Fibroblast of lung (primary cell): ENCODE measurements around the gene ZFP64. TPM values are rescaled to one million over a fixed set of nuclear protein-coding genes. Genes with fewer than 3 reads are reported as not detected.

ENCODE experiments used
- DNase-seq, 2 donors: peaks; one replicate each; pipeline versions ENCODE4 v3.0.0 to v3.0.0-alpha.2; 2010; ENCODE audit warnings: low read depth in 2 of 2
- H2AFZ ChIP-seq: 2 replicates; pipeline ENCODE4 v1.5.1; 2012; ENCODE audit warnings: low read length, control low read depth, inconsistent platforms
- H3K27ac ChIP-seq: 2 replicates; pipeline ENCODE4 v1.5.1; 2011; ENCODE audit warnings: low read length, control low read depth; ENCODE audit not compliant: insufficient read depth
- H3K27me3 ChIP-seq: 2 replicates; pipeline ENCODE4 v1.5.1; 2011; ENCODE audit warnings: mild to moderate bottlenecking, low read length; ENCODE audit not compliant: control insufficient read depth, insufficient read depth
- H3K36me3 ChIP-seq: 2 replicates; pipeline ENCODE4 v1.5.1; 2011; ENCODE audit warnings: low read length; ENCODE audit not compliant: control insufficient read depth, insufficient read depth
- H3K4me1 ChIP-seq: 2 replicates; pipeline ENCODE4 v1.5.1; 2011; ENCODE audit warnings: low read length; ENCODE audit not compliant: control insufficient read depth, insufficient read depth; ENCODE audit errors: extremely low read depth
- H3K4me2 ChIP-seq: 2 replicates; pipeline ENCODE4 v1.5.1; 2011; ENCODE audit warnings: low read length, control low read depth; ENCODE audit not compliant: insufficient read depth; ENCODE audit errors: extremely low read depth
- H3K4me3 ChIP-seq, 4 experiments: fragments of 200-600 bp in 1 of 4; sonication (generic) in 1 of 4; replicated peaks in 1 of 4; 2 replicates each; pipeline ENCODE4 v1.5.1; 2011 to 2016; ENCODE audit warnings: low read length in 4 of 4, low read depth in 3 of 4, mild to moderate bottlenecking in 3 of 4, control low read depth in 2 of 4, inconsistent platforms in 1 of 4, mixed read lengths in 1 of 4; ENCODE audit not compliant: insufficient read depth in 1 of 4; ENCODE audit errors: control extremely low read depth in 1 of 4
- H3K79me2 ChIP-seq: 2 replicates; pipeline ENCODE4 v1.5.1; 2012; ENCODE audit warnings: mild to moderate bottlenecking, low read length, inconsistent platforms; ENCODE audit not compliant: control insufficient read depth, insufficient read depth
- H3K9ac ChIP-seq: 2 replicates; pipeline ENCODE4 v1.5.1; 2011; ENCODE audit warnings: mild to moderate bottlenecking, low read length, control low read depth; ENCODE audit not compliant: insufficient read depth
- H3K9me3 ChIP-seq: 2 replicates; pipeline ENCODE4 v1.5.1; 2012; ENCODE audit warnings: low read depth, low read length; ENCODE audit not compliant: control insufficient read depth, insufficient read depth
- H4K20me1 ChIP-seq: 2 replicates; pipeline ENCODE4 v1.5.1; 2011; ENCODE audit warnings: low read length; ENCODE audit not compliant: control insufficient read depth, insufficient read depth; ENCODE audit errors: extremely low read depth
- EZH2 ChIP-seq: IDR thresholded peaks from 2 replicates; pipeline ENCODE4 v1.5.1; 2012; ENCODE audit warnings: low read length, control low read depth, mild to moderate bottlenecking; ENCODE audit errors: missing control alignments
- polyA plus RNA-seq, 2 donors: library from polyadenylated mRNA; depleted of rRNA in 1 of 2; stranded (reverse) in 1 of 2; unstranded in 1 of 2; fragments of >200 nt; gene quantifications; 2 replicates each; pipeline ENCODE4 v1.2.1, GENCODE V29; 2011 to 2012; ENCODE audit warnings: missing spikeins in 1 of 2
- total RNA-seq: library from RNA; depleted of rRNA; stranded (reverse); fragments of >200 nt; gene quantifications from 2 replicates; pipeline ENCODE4 v1.2.1, GENCODE V29; 2014
- TF ChIP-seq, protein P1 (sequence below), 2 donors: IDR thresholded peaks in 1 of 2; conservative IDR thresholded peaks in 1 of 2; 1 replicate in 1 of 2; 2 replicates in 1 of 2; pipeline ENCODE4 v1.5.1; 2011 to 2012; ENCODE audit warnings: low read length in 2 of 2, control low read depth in 1 of 2, inconsistent platforms in 1 of 2, low read depth in 1 of 2, mild to moderate bottlenecking in 1 of 2

Gene ZFP64
- total and polyA plus RNA-seq, 2 donors (not counting 1 experiment from before 2014, with no cell fraction given) = 14.7 to 15.0 TPM

DNA sequence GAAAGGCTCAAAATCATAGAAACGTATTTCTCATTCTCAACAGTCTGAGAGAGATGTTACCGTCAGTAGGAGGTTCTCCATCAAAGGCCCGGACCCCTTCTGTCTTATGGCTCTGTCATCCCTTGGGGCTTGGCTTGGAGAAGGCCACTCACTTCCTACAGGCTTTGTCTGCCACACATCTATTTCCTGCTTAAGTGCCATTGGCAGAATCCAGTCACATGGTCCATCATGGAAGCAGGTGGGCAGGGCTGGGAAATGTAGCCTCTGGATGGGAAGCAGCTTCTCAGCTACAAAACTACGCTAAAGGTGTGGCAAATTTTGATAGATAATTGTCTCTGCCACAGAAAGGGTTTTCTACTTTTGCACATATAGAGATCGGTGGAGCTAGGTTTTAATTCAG is 12.6 kb upstream of the ZFP64 start:
- H2AFZ ChIP-seq = no peak overlapping the region
- no peak for DNase-seq
- H3K4me2 ChIP-seq = no peak overlapping the region
- H3K27ac ChIP-seq = no peak overlapping the region
- H3K36me3 ChIP-seq = no peaks in the 10 kb centered on the region
- no peaks in the 10 kb centered on the region for H3K4me1 ChIP-seq
- H3K4me3 ChIP-seq = no peak overlapping the region
- no peak overlapping the region for H3K9ac ChIP-seq
- H4K20me1 ChIP-seq = no peaks in the 10 kb centered on the region
- H3K27me3 ChIP-seq = no peaks in the 10 kb centered on the region
- no peaks in the 10 kb centered on the region for H3K79me2 ChIP-seq
- no peak for TF ChIP-seq EZH2
- TF ChIP-seq, protein P1, sequence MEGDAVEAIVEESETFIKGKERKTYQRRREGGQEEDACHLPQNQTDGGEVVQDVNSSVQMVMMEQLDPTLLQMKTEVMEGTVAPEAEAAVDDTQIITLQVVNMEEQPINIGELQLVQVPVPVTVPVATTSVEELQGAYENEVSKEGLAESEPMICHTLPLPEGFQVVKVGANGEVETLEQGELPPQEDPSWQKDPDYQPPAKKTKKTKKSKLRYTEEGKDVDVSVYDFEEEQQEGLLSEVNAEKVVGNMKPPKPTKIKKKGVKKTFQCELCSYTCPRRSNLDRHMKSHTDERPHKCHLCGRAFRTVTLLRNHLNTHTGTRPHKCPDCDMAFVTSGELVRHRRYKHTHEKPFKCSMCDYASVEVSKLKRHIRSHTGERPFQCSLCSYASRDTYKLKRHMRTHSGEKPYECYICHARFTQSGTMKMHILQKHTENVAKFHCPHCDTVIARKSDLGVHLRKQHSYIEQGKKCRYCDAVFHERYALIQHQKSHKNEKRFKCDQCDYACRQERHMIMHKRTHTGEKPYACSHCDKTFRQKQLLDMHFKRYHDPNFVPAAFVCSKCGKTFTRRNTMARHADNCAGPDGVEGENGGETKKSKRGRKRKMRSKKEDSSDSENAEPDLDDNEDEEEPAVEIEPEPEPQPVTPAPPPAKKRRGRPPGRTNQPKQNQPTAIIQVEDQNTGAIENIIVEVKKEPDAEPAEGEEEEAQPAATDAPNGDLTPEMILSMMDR (conservative IDR thresholded peaks at IDR 0.05 in 1 of 2, IDR thresholded peaks at IDR 0.05 in 1 of 2; ENCODE audit: low read depth in 1 of 2, low read length in 2 of 2) = no peak
- H3K9me3 ChIP-seq = no peaks in the 10 kb centered on the region

- no peaks in the 10 kb centered on the region for H4K20me1 ChIP-seq
- no peaks in the 10 kb centered on the region for H3K36me3 ChIP-seq
- H2AFZ ChIP-seq = no peak overlapping the region
- no peak for DNase-seq
- no peaks in the 10 kb centered on the region for H3K79me2 ChIP-seq
- H3K9ac ChIP-seq = no peak overlapping the region
- H3K4me1 ChIP-seq = no peaks in the 10 kb centered on the region
- no peak for TF ChIP-seq EZH2
- TF ChIP-seq, protein P1 (conservative IDR thresholded peaks at IDR 0.05 in 1 of 2, IDR thresholded peaks at IDR 0.05 in 1 of 2; ENCODE audit: low read depth in 1 of 2, low read length in 2 of 2) = no peak
- no peaks in the 10 kb centered on the region for H3K9me3 ChIP-seq
- no peak overlapping the region for H3K4me3 ChIP-seq
- no peaks in the 10 kb centered on the region for H3K27me3 ChIP-seq
- no peak overlapping the region for H3K4me2 ChIP-seq
- no peak overlapping the region for H3K27ac ChIP-seq
Measured at GRCh38 chr20:52201395-52201794, 9.8 kb upstream of the ZFP64 start.

DNA sequence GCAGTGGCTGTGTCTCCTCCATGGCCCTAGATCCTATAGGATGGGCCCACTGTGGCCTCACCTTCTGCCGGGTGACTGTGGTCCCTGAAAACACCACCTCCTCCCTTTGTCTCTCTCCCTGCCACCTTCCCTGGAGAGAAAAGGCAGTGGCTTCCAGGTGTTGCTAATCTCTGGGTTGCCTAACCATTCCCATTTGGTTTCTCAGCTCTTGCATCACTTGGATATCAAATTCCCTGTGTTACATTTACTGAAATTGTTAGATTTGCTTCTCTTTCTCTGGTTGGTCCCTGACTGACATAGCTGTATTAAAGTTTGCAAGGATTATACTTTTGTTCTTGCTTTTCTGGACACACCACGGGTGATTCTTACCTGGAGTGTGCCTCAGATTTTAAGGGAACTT is 9.3 kb upstream of the ZFP64 start:
- H3K9me3 ChIP-seq = no peaks in the 10 kb centered on the region
- peak in 1 of 2 donors; percentile 39 for DNase-seq
- no peaks in the 10 kb centered on the region for H3K36me3 ChIP-seq
- no peak overlapping the region for H3K27ac ChIP-seq
- no peaks in the 10 kb centered on the region for H4K20me1 ChIP-seq
- no peaks in the 10 kb centered on the region for H3K27me3 ChIP-seq
- no peak overlapping the region for H3K4me2 ChIP-seq
- H3K79me2 ChIP-seq = no peaks in the 10 kb centered on the region
- H2AFZ ChIP-seq = no peak overlapping the region
- H3K4me1 ChIP-seq = no peaks in the 10 kb centered on the region
- no peak overlapping the region for H3K9ac ChIP-seq
- no peak overlapping the region for H3K4me3 ChIP-seq
- TF ChIP-seq, protein P1 (conservative IDR thresholded peaks at IDR 0.05 in 1 of 2, IDR thresholded peaks at IDR 0.05 in 1 of 2; ENCODE audit: low read depth in 1 of 2, low read length in 2 of 2) = no peak
